ENCODE data around the gene SH3GL1. TPM values are rescaled to one million over a fixed set of nuclear protein-coding genes. Genes with fewer than 3 reads are reported as not detected.
A peak's percentile ranks its signal among the peaks of the same experiment; 100 is the strongest.

The SH3GL1 gene
- total and polyA plus RNA-seq, 8 donors, result 25.9 to 34.2 (median 27.6) TPM

GRCh38 chr19:4374498-4375163, 25.7 kb downstream of the SH3GL1 start:
- no peaks in the 10 kb centered on the region for H3K36me3 ChIP-seq
- no peaks in the 10 kb centered on the region for H3K27me3 ChIP-seq
- H3K27ac ChIP-seq, result peak overlapping the region; percentile 51 to 76 (median 68)
- DNase-seq (peak in 4 of 6 donors; percentile 60 to 88 (median 81)), FAIRE-seq (no peak), ATAC-seq (peak; percentile 25 to 52 (median 44))
- TF ChIP-seq CTCF (IDR thresholded peaks at IDR 0.05), result no peak
- H3K9me3 ChIP-seq, result no peaks in the 10 kb centered on the region
- H3K4me1 ChIP-seq, result peaks cover 61 to 80% (median 78%) of the 10 kb centered on the region in 3 donors
- intact Hi-C loops (cut with DNase I), result no loop called here
- no peak overlapping the region for H3K4me3 ChIP-seq
- 46 to 47% methylated on average over 25 to 27 of the region's 27 CpGs for WGBS, 2 donors

GRCh38 chr19:4373601-4374497, 26.5 kb downstream of the SH3GL1 start:
- H3K4me3 ChIP-seq, result no peak overlapping the region
- DNase-seq, result peak in 2 of 6 donors; percentile 20 to 52
- no peak for TF ChIP-seq CTCF (IDR thresholded peaks at IDR 0.05)
- no peak for FAIRE-seq
- 52 to 66% methylated on average over 25 of the region's 25 CpGs for WGBS, 2 donors
- intact Hi-C loops (cut with DNase I), result no loop called here
- H3K36me3 ChIP-seq, result no peaks in the 10 kb centered on the region
- no peaks in the 10 kb centered on the region for H3K9me3 ChIP-seq
- H3K27ac ChIP-seq, result peak overlapping the region; percentile 51 to 76 (median 68)
- no peak for ATAC-seq
- H3K27me3 ChIP-seq, result no peaks in the 10 kb centered on the region
- H3K4me1 ChIP-seq, result peaks cover 53 to 74% (median 74%) of the 10 kb centered on the region in 3 donors

GRCh38 chr19:4373013-4373367, 27.4 kb downstream of the SH3GL1 start:
- no peak for DNase-seq
- Histone ChIP-seq H3K27ac (peak overlapping the region in 2 of 4 donors; percentile 15 to 65), H3K27me3 (no peaks in the 10 kb centered on the region), H3K4me3 (no peak overlapping the region), H3K4me1 (peaks cover 47 to 73% (median 65%) of the 10 kb centered on the region in 3 donors), H3K36me3 (no peaks in the 10 kb centered on the region), H3K9me3 (no peaks in the 10 kb centered on the region)
- TF ChIP-seq CTCF (IDR thresholded peaks at IDR 0.05), result no peak
- ATAC-seq, result no peak
- FAIRE-seq, result no peak
- 75 to 81% methylated on average over 8 of the region's 8 CpGs for WGBS, 2 donors
- intact Hi-C loops (cut with DNase I), result no loop called here

GRCh38 chr19:4372165-4373012, 28.0 kb downstream of the SH3GL1 start:
- Histone ChIP-seq H3K27me3 (no peaks in the 10 kb centered on the region), H3K27ac (no peak overlapping the region), H3K4me3 (no peak overlapping the region), H3K36me3 (no peaks in the 10 kb centered on the region), H3K4me1 (peaks cover 43 to 67% (median 59%) of the 10 kb centered on the region in 3 donors), H3K9me3 (no peaks in the 10 kb centered on the region)
- no peak for TF ChIP-seq CTCF (IDR thresholded peaks at IDR 0.05)
- intact Hi-C loops (cut with DNase I), result no loop called here
- 83 to 87% methylated on average over 22 of the region's 22 CpGs for WGBS, 2 donors
- no peak for ATAC-seq
- no peak for FAIRE-seq
- DNase-seq, result peak in 1 of 6 donors; percentile 8

Data from pancreas (tissue), 10 donors.